GM18858 (cell line): ENCODE data around the gene MAPK13.

ENCODE experiments used
- ATAC-seq: cut with Tn5 transposase; IDR thresholded peaks from one replicate; pipeline ENCODE4 v1.9.1; 2021; ENCODE audit not compliant: unreplicated experiment

The MAPK13 gene

DNA sequence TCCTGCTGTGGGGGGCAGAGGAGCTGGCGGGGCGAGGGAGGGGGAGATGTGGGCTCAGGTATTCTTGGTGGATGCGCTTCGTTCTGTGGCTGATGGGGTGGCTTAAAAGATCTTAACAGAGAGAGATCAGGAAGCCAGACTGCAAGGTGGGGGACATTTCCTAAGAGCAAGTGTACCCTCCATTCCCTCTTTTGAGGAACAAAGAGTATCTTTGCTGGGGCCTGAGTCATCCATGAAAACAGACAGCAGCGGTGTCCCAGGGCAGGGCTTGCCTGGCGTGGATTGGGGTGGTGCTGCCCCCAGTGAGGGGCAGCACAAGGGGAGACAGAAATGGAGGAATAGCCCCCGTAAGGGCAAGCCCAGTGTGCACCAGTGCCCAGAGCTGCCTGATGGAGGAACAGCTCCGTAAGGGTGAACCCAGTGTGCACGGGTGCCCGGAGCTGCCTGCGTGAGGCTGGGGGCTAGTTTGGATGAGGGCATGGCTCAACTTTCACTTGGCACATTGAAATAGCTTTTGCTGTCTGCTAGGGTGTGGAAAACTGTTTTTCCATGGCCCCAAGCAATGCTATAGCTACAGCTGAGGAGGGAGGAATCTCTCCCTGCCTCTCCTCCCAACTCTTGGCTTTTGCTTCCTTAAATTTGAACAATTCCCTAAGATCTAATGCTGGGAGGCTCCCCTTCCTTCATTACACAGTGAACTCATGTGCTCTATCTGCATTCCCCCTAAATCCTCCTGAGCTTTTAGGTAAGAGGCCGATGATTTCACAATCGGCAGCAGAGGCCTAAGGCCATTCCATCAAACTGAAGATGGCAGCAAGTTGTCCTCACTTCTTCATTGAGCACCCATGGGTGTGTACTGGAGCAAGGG lies 12.9 kb downstream of the MAPK13 start:
- ATAC-seq, result no peak

GRCh38 chr6:36145495-36145894 lies 15.2 kb downstream of the MAPK13 start:
- ATAC-seq, result no peak

GRCh38 chr6:36147294-36147693 lies 17.0 kb downstream of the MAPK13 start:
- no peak for ATAC-seq

GRCh38 chr6:36149476-36149875 lies 19.2 kb downstream of the MAPK13 start:
- ATAC-seq, result no peak

DNA sequence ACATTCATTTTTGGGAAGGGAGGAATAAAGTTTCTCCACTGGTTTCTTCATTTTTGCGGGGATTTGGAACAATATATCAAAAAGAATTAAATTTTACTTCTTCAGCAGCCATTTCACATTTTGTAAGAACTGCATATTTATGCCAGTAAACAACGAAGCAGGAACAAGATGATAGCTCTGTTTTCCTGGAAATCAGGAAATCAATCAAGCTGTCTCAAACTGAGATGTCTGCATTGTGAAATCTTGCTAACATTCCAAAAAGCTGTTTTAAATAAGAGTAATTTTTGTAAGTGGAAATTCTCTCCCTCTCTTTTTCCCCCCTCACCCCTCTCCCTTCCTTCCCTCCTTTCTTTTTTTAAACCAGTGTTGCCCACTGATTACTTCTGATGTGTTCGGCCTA lies 20.0 kb downstream of the MAPK13 start:
- no peak for ATAC-seq

- ATAC-seq, result no peak
Measured at GRCh38 chr6:36154286-36154685, 24.0 kb downstream of the MAPK13 start.

- no peak for ATAC-seq
Measured at GRCh38 chr6:36155662-36156061, 25.3 kb downstream of the MAPK13 start.

DNA sequence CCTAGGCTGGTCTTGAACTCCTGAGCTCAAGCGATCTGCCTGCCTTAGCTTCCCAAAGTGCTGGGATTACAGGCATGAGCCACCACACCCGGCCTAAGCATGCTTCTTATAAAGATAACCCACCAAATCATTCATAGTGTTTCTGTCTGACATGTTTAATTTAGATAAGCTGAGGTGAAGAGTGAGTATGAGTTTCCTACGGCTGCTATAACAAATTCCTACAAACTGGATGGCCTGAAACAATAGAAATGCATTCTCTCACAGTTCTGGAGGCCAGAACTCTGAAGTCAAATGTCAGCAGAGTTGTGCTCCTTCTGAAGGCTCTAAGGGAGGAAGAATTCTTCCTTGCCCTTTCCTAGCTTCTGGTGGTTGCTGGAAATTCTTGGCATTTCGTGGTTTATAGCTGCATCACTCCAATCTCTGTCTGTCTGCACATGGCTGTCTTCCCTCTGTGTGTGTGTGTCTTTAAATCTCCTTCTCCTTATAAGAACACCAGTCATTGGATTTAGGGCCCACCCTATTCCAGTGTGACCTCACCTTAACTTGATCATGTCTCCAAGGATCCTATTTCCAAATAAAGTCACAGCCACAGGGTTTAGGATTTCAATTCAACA lies 29.9 kb downstream of the MAPK13 start:
- ATAC-seq, result no peak

- ATAC-seq, result no peak
Measured at GRCh38 chr6:36169023-36170007, 39.0 kb downstream of the MAPK13 start.

DNA sequence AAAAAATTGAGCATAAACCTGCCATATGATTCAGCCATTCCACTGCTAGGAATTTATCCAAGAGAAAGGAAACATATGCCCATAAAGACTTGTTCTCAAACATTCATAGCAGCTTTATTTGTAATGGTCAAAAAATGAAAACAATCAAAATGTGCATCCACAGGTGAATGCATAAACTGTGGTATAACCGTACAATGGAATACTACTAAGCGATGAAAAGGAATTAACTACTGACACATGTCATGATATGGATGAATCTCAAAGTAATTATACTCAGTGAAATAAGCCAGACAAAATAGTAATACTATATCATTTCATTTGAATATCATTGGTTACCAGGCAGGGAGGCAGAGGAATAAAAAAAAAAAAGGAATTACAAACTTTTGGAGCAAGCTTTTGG lies 40.4 kb downstream of the MAPK13 start:
- no peak for ATAC-seq

GRCh38 chr6:36171573-36171972 lies 41.3 kb downstream of the MAPK13 start:
- ATAC-seq, result no peak

- ATAC-seq, result no peak
Measured at GRCh38 chr6:36177166-36177565, 46.9 kb downstream of the MAPK13 start.

- ATAC-seq, result no peak
Measured at GRCh38 chr6:36178544-36178943, 48.2 kb downstream of the MAPK13 start.

DNA sequence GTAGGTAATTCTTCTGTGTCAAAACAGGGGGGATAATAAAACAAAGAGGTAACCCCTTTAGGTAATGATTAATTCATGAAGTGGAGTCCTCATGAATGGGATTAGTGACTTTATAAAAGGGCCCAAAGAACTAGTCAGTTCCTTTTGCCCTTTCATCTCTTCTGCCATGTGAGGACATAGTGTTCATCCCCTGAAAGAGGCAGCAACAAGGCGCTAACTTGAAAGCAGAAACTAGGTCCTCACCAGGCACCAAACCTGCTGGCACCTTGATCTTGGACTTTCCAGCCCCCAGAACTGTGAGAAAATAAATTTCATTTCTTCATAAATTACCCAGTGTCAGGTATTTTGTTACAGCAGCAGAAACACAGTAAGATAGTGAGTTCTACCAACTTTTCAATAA lies 49.8 kb downstream of the MAPK13 start:
- ATAC-seq, result no peak

DNA sequence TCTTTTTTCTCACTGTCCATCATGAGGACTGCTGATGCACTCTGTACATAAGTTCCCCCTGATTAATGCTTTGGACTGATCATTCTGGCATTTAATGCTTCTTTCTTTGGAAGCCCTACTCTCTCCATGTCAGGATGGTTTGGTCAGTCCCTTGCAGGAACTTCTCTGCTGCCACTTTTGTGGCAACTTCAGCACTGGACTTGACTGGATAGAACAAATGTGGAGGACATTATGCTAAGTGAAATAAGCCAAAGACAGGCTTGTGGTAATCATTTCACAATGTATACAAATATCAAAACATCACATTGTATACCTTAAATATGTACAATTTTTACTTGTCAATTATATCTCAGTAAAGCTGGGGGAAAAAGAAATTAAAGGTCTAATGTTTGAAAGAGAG lies 54.0 kb downstream of the MAPK13 start:
- ATAC-seq, result no peak

DNA sequence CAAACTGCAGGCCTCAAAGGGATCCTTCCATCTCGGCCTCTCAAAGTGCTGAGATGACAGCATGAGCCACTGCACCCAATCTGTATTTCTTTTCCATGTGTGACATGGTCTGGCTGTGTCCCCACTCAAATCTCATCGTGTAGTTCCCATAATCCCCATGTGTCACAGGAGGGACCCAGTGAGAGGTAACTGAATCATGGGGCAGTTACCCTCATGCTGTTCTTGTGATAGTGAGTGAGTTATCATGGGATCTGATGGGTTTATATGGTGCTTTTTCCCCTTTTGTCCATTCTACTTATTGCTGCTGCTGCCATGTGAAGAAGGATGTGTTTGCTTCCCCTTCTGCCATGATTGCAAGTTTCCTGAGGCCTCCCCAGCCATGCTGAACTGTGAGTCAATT lies 55.9 kb downstream of the MAPK13 start:
- no peak for ATAC-seq

- ATAC-seq, result no peak
Measured at GRCh38 chr6:36187446-36187845, 57.1 kb downstream of the MAPK13 start.
